Measurements from ENCODE around the gene GRK5.
"Not testable (repeated sequence)": the region's sequence is repeated elsewhere in the genome, so short reads cannot be mapped to it uniquely, and the experiment has no call there.

Gene GRK5

GRCh38 chr10:119448628-119449584, 241.5 kb downstream of the GRK5 start:
- DNase-seq: no peak

GRCh38 chr10:119449760-119450461, 242.5 kb downstream of the GRK5 start:
- no peak for DNase-seq

- DNase-seq: no peak
Measured at GRCh38 chr10:119450606-119451299, 243.4 kb downstream of the GRK5 start.

- DNase-seq: no peak
Measured at GRCh38 chr10:119451300-119451896, 244.0 kb downstream of the GRK5 start.

GRCh38 chr10:119452396-119452795, 245.0 kb downstream of the GRK5 start:
- no peak for DNase-seq

GRCh38 chr10:119453313-119453712, 245.9 kb downstream of the GRK5 start:
- no peak for DNase-seq

- no peak for DNase-seq
Measured at GRCh38 chr10:119454316-119454715, 246.9 kb downstream of the GRK5 start.

- DNase-seq: no peak
Measured at GRCh38 chr10:119454990-119455389, 247.6 kb downstream of the GRK5 start.

GRCh38 chr10:119455609-119456434, 248.5 kb downstream of the GRK5 start:
- DNase-seq: no peak

GRCh38 chr10:119456435-119456810, 249.1 kb downstream of the GRK5 start:
- no peak for DNase-seq

- DNase-seq: no peak
Measured at GRCh38 chr10:119457966-119458766, 250.8 kb downstream of the GRK5 start.

- DNase-seq: no peak
Measured at GRCh38 chr10:119459681-119460340, 252.4 kb downstream of the GRK5 start.

GRCh38 chr10:119460369-119461195, 253.2 kb downstream of the GRK5 start:
- no peak for DNase-seq

- DNase-seq: no peak
Measured at GRCh38 chr10:119461380-119461779, 254.0 kb downstream of the GRK5 start.

GRCh38 chr10:119461923-119462322, 254.6 kb downstream of the GRK5 start:
- DNase-seq: no peak

GRCh38 chr10:119462773-119463172, 255.4 kb downstream of the GRK5 start:
- no peak for DNase-seq

GRCh38 chr10:119463195-119463594, 255.8 kb downstream of the GRK5 start:
- not testable (repeated sequence) for DNase-seq

GRCh38 chr10:119465085-119465484, 257.7 kb downstream of the GRK5 start:
- no peak for DNase-seq

GRCh38 chr10:119466076-119466475, 258.7 kb downstream of the GRK5 start:
- DNase-seq: no peak

- DNase-seq: peak; percentile 7
Measured at GRCh38 chr10:119466655-119467054, 259.3 kb downstream of the GRK5 start.
